Measurements from ENCODE around the gene UEVLD. TPM values are rescaled to one million over a fixed set of nuclear protein-coding genes. Genes with fewer than 3 reads are reported as not detected.

UEVLD gene
- total RNA-seq, 1 experiment from 2014 or later, result 13.7 TPM

DNA sequence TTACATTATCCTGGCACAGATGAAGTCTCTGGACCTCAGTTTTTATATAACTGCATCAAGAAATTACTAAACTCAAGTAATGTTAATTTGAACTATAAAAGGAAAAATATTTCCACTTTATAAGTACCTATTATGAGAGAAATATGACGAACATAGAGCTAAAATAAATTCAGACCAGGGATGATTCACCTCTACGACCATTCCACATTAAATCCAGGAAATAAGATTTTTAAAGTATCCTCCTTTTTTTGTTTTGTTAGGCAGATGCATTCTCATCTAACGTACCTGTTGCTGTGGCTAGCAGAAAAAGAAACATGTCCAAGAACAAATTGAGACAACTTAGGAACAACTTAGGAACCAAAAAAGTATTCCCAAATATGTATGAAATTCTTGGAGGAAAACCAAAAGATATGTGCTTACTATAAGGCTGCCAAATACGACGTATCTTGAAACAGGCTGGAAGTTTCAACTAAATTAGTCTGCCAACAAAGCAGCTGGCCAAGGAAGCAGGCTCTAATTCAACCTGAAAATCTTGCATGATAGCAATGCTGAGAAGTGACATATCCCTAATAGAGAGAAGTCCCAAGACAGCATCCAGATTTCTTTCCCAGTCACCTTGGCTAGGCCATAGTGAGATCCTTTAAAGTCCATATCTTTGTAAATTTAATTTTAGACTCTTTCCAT is 29.9 kb upstream of the UEVLD start:
- H3K36me3 ChIP-seq (ENCODE audit: control insufficient read depth in 1 of 2, insufficient read depth in 2 of 2, low read length in 2 of 2), result peaks cover 2 to 21% of the 10 kb centered on the region in 2 experiments; a peak in 1 of 4 replicates
- H3K9me2 ChIP-seq (ENCODE audit: insufficient read depth), result no peaks in the 10 kb centered on the region
- H3K27ac ChIP-seq (ENCODE audit: low read depth, low read length), result no peak overlapping the region
- no peak for DNase-seq (ENCODE audit: low read depth, low spot score)
- POLR2A ChIA-PET, result no interaction called here
- BruUV-seq (replicated peaks), result no TSS peak
- CTCF ChIA-PET, result interaction anchor here (1.0 kb wide), 1 partner anchor 109 kb away, joined by 3 read pairs; no protein-coding TSS in a partner anchor
- H3K27me3 ChIP-seq (ENCODE audit: insufficient read depth, low read length), result no peaks in the 10 kb centered on the region
- ATAC-seq, result no peak
- H3K9ac ChIP-seq (ENCODE audit: low read length), result no peak overlapping the region
- no peak overlapping the region for H2AFZ ChIP-seq (ENCODE audit: low read depth, low read length, poor library complexity, severe bottlenecking)
- TF ChIP-seq ZFX (IDR thresholded peaks at IDR 0.05) (no peak), RAD21 (IDR thresholded peaks at IDR 0.05; ENCODE audit: low read depth) (no peak), SP1 (IDR thresholded peaks at IDR 0.05; ENCODE audit: low read depth) (no peak), CEBPB (IDR thresholded peaks at IDR 0.05; ENCODE audit: low read depth) (no peak), EGR1 (IDR thresholded peaks at IDR 0.05; ENCODE audit: low read depth) (no peak), FOSL1 (IDR thresholded peaks at IDR 0.05; ENCODE audit: low read depth) (no peak), EZH2 (IDR thresholded peaks at IDR 0.05) (no peak)
- TF ChIP-seq, protein P1, sequence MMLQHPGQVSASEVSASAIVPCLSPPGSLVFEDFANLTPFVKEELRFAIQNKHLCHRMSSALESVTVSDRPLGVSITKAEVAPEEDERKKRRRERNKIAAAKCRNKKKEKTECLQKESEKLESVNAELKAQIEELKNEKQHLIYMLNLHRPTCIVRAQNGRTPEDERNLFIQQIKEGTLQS (IDR thresholded peaks at IDR 0.05), result no peak
- no peaks in the 10 kb centered on the region for H4K20me1 ChIP-seq (ENCODE audit: insufficient read depth)
- no peaks in the 10 kb centered on the region for H3K4me1 ChIP-seq (ENCODE audit: control insufficient read depth in 1 of 2, insufficient read depth in 2 of 2, low read length in 2 of 2)
- RAD21 ChIA-PET (ENCODE audit: low non-redundant PET in 1 of 2, low total read pairs in 2 of 2, uncharacterized antibody in 2 of 2, unreplicated experiment in 2 of 2), result no interaction called here
- no peak overlapping the region for H3K4me3 ChIP-seq (replicated peaks in 1 of 2; ENCODE audit: low read depth in 1 of 2, low read length in 2 of 2)
- no peaks in the 10 kb centered on the region for H3K9me3 ChIP-seq (ENCODE audit: control insufficient read depth in 1 of 2, insufficient read depth in 1 of 2, low read depth in 1 of 2, low read length in 2 of 2)
- peaks cover 53% of the 10 kb centered on the region for H3K79me2 ChIP-seq (ENCODE audit: insufficient read depth, low read length)
- intact Hi-C loops (cut with micrococcal nuclease), result no loop called here
- H3K4me2 ChIP-seq (ENCODE audit: low read length), result no peak overlapping the region

- H3K9ac ChIP-seq (ENCODE audit: low read length), result no peak overlapping the region
- intact Hi-C loops (cut with micrococcal nuclease), result no loop called here
- DNase-seq (ENCODE audit: low read depth, low spot score) (no peak), ATAC-seq (no peak)
- H3K27me3 ChIP-seq (ENCODE audit: insufficient read depth, low read length), result no peaks in the 10 kb centered on the region
- H2AFZ ChIP-seq (ENCODE audit: low read depth, low read length, poor library complexity, severe bottlenecking), result no peak overlapping the region
- H3K4me3 ChIP-seq (replicated peaks in 1 of 2; ENCODE audit: low read depth in 1 of 2, low read length in 2 of 2), result no peak overlapping the region
- no peak overlapping the region for H3K27ac ChIP-seq (ENCODE audit: low read depth, low read length)
- ChIA-PET POLR2A (no interaction called here), CTCF (interaction anchor here (1.0 kb wide), 1 partner anchor 110 kb away, joined by 3 read pairs; no protein-coding TSS in a partner anchor), RAD21 (ENCODE audit: low non-redundant PET in 1 of 2, low total read pairs in 2 of 2, uncharacterized antibody in 2 of 2, unreplicated experiment in 2 of 2) (interaction anchor here in 1 of 2 experiments (0.6 kb wide), 1 partner anchor 25 kb away, joined by 4 read pairs; no protein-coding TSS in a partner anchor)
- no peaks in the 10 kb centered on the region for H3K9me3 ChIP-seq (ENCODE audit: control insufficient read depth in 1 of 2, insufficient read depth in 1 of 2, low read depth in 1 of 2, low read length in 2 of 2)
- no peaks in the 10 kb centered on the region for H3K9me2 ChIP-seq (ENCODE audit: insufficient read depth)
- no TSS peak for BruUV-seq (replicated peaks)
- H3K4me1 ChIP-seq (ENCODE audit: control insufficient read depth in 1 of 2, insufficient read depth in 2 of 2, low read length in 2 of 2), result no peaks in the 10 kb centered on the region
- no peaks in the 10 kb centered on the region for H4K20me1 ChIP-seq (ENCODE audit: insufficient read depth)
- no peak overlapping the region for H3K4me2 ChIP-seq (ENCODE audit: low read length)
- H3K79me2 ChIP-seq (ENCODE audit: insufficient read depth, low read length), result peaks cover 49% of the 10 kb centered on the region
- peaks cover 2 to 21% of the 10 kb centered on the region in 2 experiments; a peak in 1 of 4 replicates for H3K36me3 ChIP-seq (ENCODE audit: control insufficient read depth in 1 of 2, insufficient read depth in 2 of 2, low read length in 2 of 2)
- TF ChIP-seq MAX (IDR thresholded peaks at IDR 0.05) (no peak), EZH2phosphoT487 (IDR thresholded peaks at IDR 0.05; ENCODE audit: borderline replicate concordance) (no peak), ELF1 (IDR thresholded peaks at IDR 0.05; ENCODE audit: borderline replicate concordance, low read depth) (no peak), POLR2AphosphoS5 (IDR thresholded peaks at IDR 0.05; ENCODE audit: low read depth, low read length) (no peak), TCF7L2 (IDR thresholded peaks at IDR 0.05; ENCODE audit: borderline replicate concordance, extremely low read depth, insufficient read depth, insufficient read length) (no peak), JUND (IDR thresholded peaks at IDR 0.05) (no peak), CEBPB (IDR thresholded peaks at IDR 0.05; ENCODE audit: low read depth) (no peak), ZBTB33 (IDR thresholded peaks at IDR 0.05; ENCODE audit: extremely low read depth, insufficient replicate concordance, low read length) (no peak), SIN3A (IDR thresholded peaks at IDR 0.05; ENCODE audit: low read depth) (no peak)
Observed at GRCh38 chr11:18617688-18618341, 29.3 kb upstream of the UEVLD start.

All from HCT116 (cell line).